ENCODE measurements around the gene STAM.
A peak's percentile ranks its signal among the peaks of the same experiment; 100 is the strongest.
"Not testable (repeated sequence)": the region's sequence is repeated elsewhere in the genome, so short reads cannot be mapped to it uniquely, and the experiment has no call there.

Gene STAM

DNA sequence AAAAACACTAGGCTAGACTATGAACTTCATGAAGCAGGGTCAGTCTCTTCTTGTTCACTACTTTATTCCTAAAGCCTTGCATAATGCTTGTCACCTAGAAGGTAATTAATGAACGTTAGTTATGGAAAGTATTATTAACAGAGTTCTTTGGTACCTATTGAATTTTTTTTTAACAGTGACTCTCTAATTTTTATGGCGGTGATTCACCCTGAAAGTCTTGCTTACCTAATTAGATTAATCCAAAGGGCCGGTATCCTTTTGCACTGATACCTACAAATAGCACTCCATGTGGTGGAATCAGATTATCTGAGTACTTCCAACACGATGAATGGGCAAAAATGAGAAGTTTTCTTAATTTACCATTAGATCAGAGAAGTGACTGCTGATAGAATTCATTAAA lies 31.7 kb downstream of the STAM start:
- no peak for DNase-seq (ENCODE audit: low read depth, low spot score)

DNA sequence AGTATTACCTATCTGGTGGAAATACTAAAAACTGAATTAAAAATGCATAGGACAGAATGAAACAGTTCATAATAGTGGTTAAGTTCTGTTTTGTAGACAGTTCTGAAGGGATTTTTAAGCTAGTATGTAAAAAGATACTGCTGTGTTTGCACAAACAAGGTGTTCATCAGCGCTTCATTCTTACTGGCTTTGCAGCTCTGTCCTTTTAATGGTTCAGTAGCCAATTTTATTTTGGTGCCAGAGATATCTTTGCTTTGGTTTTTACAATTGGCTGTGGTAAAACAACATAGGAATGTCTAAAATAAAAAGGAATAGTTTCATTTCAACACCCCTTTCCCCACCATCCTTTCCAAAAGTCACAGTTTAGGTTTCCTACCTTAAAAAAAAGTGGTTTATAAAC lies 33.0 kb downstream of the STAM start:
- no peak for DNase-seq (ENCODE audit: low read depth, low spot score)

DNA sequence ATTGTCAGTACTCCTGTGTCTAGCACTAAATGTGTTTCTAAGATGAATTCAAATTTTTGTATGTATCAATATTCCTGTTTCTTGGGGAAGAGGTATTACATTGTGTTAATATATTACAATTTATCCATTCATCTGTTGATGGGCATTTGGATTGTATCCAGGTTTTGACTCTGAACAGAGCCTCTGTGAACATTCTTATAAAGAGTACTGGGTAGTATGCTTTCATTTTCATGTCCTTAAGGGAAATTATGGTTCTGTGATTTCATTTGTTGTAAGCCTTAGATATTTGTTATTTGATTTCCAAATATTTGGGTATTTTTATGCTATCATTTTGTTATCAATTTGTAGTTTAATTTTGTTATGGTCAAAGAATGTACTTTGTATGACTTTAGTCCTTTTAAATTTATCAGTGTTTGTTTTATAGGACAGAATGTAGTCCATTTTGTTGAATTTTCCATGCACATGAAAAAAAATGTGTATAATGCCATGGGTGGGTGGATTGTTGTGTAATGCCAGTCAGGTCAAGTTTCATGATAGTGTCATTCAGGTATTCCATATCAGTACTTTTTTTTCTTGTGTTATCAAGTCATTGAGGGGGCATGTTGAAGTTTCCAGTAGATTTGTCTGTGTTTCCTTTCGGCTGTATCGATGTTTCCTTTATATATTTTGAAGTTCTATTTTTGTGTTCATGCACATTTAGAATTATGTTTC lies 38.4 kb downstream of the STAM start:
- DNase-seq (ENCODE audit: low read depth, low spot score) = no peak

DNA sequence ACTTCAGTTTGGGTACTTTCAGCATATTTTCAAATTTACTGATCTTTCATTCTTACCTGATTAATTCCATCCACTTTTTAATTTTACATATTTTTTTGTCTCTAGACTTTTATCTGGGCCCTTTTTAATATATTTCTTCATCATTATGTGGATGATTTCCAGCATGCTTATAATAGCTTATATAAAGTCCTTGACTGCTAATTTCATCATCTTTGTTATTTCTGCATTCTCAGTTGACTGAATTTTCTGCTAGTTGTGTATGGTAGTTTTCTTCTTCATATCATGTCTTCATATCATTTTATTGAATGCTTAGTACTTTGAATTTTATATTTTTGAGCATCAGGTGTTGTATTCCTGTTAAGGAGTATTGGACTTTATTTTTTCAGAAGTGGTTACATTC lies 39.6 kb downstream of the STAM start:
- DNase-seq (ENCODE audit: low read depth, low spot score) = no peak

DNA sequence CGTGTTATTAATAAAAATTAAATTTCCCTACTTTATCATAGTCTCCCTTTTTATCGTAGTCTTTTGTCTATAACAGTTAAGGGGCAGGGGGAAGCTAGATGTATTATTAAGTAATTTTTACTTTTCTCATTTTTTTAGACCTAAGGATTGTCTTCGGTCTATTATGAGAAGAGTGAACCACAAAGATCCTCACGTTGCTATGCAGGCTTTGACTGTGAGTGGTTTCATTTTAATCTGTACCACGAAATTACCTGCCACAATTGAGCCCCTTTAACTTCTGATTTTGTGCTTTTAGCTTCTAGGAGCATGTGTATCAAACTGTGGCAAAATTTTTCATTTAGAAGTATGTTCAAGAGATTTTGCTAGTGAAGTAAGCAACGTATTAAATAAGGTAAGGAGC lies 40.6 kb downstream of the STAM start:
- DNase-seq (ENCODE audit: low read depth, low spot score) = no peak

DNA sequence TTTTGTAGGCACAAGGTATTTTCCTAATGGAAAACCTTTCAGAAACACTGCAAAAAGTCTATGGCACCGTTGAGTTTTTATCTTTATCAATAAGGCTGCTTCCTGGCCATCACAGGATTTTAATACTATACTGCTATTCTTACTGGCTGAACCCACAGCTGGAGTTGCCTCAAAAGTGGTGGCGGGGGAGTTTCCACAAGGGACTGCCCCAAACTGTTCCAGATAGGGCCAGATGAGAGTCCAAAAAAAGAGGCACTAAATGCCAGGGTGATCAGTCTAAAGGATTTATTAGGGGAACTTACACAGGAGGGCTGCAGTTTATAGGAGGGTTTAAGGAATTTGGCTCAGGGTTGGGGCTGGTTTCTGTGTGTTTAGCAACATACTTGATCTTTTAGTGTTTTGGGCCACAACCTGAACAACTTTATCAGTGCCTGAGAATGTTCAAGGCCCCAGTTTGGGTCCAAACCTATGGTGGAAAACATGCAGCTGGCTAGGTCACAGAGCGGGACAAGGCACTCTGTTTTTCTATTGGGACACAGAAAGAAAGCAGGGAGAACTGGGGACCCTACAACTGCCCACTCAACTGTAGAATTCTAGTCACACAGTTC lies 41.4 kb downstream of the STAM start:
- DNase-seq (ENCODE audit: low read depth, low spot score) = peak; percentile 19

DNA sequence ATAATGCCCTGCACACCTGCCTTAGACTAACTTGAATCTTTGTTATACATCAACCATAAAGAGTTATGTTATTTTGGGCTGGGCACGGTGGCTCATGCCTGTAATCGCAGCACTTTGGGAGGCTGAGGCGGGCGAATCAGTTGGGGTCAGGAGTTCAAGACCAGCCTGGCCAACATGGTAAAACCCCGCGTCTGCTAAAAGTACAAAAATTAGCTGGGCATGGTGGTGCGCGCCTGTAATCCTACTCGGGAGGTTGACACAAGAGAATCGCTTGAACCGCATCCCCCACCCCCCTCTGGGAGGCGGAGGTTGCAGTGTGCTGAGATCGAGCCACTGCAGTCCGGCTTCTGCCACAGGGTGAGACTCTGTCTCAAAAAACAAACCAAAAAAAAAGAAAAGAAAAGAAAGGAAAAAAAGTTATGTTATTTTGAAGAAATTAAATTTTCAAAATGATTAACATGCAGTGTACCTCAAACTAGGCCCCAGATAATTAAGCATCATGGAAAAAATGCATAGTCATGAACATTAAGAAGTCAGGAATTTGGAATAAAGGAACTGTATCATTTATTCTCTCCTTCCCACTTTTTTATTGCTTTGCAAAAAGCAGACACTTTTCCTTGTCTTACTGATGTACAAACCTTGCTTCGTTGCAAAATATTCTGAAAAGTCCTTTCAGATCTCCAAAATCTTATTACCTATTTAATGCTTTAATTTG lies 43.3 kb downstream of the STAM start:
- no peak for DNase-seq (ENCODE audit: low read depth, low spot score)

DNA sequence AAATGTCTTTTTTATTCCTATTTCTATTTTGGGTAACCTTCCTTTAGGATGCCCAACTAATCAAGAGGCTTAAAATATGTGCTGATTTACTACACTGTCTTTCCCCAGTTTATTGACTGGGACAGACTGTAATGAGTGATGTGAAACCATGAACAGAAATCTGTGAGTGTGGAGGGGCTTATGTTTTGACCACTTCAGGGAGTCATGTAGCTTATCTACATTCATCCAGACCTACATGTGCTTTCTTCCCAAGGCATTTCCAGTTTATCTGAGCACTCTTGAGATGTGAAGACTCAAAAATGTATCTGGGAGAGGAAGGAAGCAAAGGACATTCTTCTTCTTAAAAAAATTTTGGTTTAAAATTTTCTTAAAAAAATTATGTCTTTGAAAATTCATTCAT lies 45.2 kb downstream of the STAM start:
- DNase-seq (ENCODE audit: low read depth, low spot score) = no peak

DNA sequence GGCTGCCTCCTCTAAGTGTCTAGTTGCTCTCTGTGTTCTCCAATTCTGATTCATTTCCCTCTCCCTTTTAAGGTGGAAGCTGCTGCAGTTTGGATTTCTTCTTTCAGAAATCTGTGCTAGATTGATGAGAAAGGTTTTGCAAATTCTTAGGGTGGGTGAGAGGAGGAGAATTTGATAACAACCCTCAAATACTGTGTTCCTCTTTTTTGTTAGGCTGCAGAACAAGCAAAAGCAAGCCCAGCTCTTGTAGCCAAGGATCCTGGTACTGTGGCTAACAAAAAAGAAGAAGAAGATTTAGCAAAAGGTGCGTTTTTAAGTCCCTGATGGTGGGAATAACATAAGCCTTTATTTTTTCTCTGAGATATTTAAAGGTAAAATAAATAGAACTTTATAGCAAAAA lies 49.1 kb downstream of the STAM start:
- DNase-seq (ENCODE audit: low read depth, low spot score) = no peak

DNA sequence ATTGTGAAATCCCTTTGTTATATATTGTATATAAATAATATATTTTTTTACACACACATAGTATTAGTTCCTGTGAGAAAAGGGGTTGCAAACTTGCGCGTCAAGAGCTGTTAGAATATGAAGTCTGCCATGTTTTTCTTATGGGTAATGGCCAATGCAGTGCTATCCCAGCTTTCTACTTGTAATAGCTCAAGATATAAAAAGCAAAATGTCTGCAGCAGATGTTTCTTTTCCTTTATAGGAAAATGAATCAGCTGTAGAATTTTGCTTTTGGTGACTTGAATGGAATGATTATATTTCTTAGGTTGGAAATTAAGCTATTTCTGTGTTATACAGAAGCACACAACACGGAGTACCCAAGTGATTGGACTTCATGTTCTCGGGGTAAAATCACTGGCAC lies 54.7 kb downstream of the STAM start:
- DNase-seq (ENCODE audit: low read depth, low spot score) = no peak

DNA sequence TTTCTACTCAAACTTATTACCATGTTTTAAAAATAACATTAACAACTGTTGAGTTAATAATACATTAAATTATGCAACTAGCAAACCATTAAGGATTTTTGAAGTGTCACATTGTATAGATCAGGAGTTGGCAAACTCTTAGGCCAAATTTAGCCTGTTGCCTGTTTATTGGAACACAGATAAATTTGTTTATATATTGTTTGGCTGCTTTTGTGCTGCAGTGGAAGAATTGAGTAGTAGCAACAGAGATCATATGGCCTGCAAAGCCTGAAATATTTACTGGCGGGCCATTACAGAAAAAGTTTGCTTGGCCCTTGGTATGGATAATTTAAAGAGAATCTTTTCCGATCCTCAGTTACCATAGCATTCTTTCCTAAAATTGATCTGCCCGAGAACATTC lies 57.4 kb downstream of the STAM start:
- no peak for DNase-seq (ENCODE audit: low read depth, low spot score)

DNA sequence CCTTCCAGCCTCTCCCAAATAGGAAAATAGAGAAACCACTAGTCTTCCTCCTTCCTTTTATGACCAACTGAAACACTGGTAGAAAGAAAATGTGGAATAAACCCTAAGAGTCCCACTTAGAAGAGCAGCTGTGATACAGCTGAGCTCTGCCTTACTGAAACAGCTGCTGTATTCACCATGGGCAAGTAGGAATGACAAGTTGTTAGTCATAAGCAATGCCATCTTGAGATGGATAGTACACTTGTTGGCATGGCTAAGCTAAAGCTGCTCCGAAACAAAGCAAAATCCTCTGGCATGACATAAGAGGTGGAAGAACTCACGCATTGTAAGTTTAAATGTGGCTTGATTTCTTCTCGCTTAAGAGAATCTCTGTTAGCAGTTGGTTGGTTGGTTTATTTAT lies 59.8 kb downstream of the STAM start:
- DNase-seq (ENCODE audit: low read depth, low spot score) = no peak

DNA sequence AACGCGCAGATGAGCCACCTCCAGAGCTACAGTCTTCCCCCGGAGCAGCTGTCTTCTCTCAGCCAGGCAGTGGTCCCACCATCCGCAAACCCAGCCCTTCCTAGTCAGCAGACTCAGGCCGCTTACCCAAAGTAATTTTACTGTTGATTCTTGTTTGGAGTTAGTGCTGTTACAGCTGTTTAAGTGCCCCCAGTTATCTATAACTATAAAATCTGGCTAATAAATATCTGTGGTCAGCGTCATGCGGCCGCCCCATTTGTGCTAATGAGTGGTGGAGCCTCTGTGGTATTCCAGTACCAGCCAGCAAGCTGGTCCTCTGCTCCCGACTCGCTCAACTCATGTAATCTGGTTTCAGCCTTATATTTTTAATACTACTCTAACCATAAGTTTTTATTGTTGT lies 64.9 kb downstream of the STAM start:
- no peak for DNase-seq (ENCODE audit: low read depth, low spot score)

DNA sequence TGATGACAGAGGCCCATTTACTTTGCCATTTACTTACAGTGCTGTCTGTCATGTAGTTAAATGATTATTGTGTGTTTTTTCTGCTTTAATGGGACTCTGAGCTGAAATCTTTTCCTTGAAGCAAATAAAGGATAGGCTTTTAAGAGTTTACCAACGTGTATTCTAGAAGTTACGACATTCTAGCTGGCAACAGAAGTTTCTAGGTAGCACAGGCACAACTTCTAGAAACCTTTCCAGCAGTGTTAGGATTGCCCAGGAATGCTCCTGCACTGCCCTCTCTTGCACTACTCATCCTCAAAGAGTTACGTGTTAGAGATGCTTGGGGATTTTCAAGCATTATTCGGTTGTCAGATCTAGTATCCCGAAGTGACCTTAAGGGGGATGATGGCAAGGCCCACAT lies 65.5 kb downstream of the STAM start:
- DNase-seq (ENCODE audit: low read depth, low spot score) = no peak

DNA sequence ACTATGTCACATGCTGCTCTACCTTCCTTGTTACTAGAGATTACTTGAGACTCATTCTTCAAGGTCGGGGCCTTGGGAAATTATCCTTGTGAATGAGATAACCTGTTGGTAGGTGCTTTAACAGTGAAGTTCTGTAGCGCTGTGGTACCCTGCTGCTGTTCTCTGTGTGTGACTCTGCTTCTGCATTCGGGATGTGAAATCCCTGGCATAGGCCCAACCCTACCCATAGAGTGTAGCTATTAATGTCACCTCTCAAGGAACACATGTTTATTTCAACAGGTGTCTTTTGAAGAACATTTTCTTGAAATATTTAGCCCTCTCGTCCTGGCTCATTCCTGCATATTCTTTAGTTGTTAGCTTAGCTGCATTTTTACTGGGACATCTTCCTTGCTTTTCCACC lies 66.2 kb downstream of the STAM start:
- DNase-seq (ENCODE audit: low read depth, low spot score) = no peak

DNA sequence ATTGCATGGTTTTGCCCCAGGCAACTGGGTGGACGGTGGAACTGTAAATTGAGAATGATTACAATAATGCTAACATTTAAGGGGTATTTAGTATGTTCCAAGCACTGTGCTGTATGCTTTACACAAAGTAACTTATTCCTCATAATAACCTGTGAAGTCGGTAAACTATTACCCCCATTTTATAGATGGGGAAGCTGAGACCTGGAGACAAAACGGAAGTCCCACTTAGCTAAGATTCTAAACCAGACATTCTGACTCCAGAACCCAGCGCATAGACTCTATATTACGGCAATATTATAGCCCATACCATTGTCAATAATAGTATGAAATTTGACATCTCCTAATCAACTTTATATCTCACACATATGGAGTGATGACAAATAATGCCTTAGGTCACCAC lies 68.1 kb downstream of the STAM start:
- DNase-seq (ENCODE audit: low read depth, low spot score) = no peak

DNA sequence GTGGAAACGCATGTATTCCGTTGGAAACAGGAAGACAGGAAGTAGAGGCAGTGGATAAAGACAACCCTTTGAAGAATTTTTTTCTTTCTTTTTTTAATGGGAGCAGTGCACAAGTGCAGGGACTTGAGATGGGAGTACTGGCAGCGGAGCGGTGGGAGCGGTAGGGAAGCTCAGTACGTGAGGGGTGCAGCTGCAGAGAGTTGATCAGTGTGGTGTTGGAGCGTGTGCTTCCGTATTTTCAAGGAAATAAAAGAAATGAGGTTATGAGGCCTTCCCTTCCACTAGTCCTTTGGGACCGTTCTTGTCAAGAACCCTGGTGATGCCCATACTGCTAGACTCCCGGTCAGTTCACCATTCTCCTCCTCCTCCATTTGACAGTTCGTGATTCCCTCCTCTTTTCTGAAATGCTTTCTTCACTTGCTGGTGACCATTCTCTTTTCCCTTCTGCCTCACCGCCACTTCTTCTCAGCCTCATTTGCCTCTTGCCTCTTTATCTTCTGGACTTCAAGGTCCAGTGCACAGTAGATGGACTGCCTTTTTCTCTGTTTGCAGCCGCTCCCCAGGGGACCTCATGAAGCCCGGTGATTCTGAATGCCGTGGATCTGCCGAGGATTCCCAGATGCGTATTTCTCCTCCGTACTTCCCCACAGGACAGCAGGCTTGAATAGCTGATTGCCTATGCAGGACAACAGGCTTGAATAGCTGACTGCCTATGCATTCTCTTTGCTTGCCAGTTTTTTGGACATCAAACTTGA lies 68.9 kb downstream of the STAM start:
- no peak for DNase-seq (ENCODE audit: low read depth, low spot score)

DNA sequence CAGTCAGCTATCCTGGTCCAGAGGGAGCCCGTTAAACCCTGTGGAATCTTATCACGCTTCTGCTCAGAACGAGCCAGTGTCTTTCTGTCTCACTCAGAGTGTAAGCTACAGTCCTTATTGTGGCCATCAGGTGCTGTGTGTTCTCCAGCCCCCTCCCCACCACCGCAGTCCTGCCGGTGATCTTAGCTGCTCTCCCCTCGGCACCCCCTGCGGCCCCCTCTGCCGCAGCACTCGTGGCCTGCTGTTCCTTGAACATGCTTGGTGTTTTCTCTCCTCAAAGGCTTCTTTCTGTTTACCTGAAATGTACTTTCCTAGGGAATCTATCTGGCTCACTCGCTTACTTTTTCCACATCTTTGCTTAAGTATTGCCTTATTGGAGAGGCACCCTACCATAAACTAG lies 69.8 kb downstream of the STAM start:
- DNase-seq (ENCODE audit: low read depth, low spot score) = no peak

DNA sequence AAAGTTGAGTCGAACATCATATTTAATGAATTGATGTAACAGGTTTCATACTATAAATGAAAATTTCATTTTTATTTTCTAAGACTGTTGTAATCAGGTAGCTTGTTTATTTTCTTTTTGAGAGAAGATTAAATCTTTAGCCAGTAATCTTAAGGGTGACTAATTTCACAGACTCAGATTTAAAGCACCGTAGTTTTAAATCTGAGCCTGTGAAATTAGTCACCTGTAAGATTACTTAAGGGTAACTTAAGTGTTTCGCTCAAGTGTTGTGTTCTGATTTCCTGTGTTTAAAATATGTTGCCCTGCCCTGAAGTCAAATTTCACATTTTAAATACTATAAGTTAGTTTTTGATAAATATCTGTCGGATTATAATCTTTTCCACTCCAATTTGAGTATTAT lies 72.2 kb downstream of the STAM start:
- no peak for DNase-seq (ENCODE audit: low read depth, low spot score)

DNA sequence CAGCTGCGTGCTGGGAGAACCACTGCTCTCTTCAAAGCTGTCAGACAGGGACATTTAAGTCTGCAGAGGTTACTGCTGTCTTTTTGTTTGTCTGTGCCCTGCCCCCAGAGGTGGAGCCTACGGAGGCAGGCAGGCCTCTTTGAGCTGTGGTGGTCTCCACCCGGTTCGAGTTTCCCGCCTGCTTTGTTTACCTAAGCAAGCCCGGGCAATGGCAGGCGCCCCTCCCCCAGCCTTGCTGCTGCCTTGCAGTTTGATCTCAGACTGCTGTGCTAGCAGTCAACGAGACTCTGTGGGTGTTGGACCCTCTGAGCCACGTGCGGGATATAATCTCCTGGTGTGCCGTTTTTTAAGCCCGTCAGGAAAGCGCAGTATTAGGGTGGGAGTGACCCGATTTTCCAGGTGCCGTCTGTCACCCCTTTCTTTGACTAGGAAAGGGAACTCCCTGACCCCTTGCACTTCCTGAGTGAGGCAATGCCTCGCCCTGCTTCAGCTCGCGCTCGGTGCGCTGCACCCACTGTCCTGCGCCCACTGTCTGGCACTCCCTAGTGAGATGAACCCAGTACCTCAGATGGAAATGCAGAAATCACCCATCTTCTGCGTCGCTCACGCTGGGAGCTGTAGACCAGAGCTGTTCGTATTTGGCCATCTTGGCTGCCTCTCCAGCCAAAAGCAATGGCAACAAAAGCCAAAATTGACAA lies 78.5 kb downstream of the STAM start:
- not testable (repeated sequence) for DNase-seq (ENCODE audit: low read depth, low spot score)

DNA sequence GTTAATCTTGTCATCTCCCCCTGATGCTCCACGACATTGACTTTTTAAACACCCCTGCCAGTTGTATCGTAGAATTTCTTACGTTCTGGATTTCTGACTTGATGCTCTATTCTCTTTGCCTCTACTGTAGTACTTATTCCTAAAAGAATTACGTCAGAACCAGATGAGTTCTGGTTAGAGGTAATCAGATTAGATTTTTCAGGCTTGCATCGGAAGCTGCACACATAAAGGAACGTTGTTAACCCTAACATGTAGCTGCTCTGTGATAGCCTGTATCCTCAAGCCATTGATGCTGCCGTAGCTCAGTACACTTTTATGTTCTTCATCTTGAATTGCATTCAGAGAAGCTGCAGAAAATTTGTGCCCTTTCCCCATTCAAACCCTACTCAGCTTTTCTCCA lies 81.8 kb downstream of the STAM start:
- DNase-seq (ENCODE audit: low read depth, low spot score) = no peak

DNA sequence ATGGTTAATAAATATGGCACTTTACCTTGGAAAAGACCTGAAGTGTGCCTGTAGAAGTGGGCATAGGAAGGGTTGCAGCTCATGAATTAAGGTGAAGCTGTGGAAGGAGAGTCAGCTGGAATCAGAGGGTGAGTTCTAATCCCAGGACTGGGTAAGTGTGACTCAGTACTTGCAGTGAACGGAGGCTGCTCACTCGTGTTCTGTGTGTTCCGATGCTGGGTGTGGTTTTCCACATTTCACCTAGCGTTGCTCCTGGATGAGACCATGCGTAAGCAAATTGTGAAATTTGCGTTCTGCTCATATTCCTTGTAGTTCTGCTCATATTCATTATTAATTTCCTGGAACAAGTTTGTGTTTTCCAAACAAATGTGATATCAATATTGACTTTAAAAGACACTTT lies 85.7 kb downstream of the STAM start:
- no peak for DNase-seq (ENCODE audit: low read depth, low spot score)

Measured in activated CD4-positive, CD25-positive, alpha-beta regulatory T cell treated with anti-CD3 and anti-CD28 coated beads, Interleukin-2, amount 50 U/mL, for 16 hours (primary cell).